ENCODE data around the gene MYCBP.

MYCBP gene

GRCh38 chr1:38820860-38821259 is 52.3 kb downstream of the MYCBP start:
- no peak for DNase-seq (ENCODE audit: low read depth in 2 of 2)

- no peak for DNase-seq (ENCODE audit: low read depth in 2 of 2)
These were observed 53.6 kb downstream of the MYCBP start for GRCh38 chr1:38819516-38819915.

DNA sequence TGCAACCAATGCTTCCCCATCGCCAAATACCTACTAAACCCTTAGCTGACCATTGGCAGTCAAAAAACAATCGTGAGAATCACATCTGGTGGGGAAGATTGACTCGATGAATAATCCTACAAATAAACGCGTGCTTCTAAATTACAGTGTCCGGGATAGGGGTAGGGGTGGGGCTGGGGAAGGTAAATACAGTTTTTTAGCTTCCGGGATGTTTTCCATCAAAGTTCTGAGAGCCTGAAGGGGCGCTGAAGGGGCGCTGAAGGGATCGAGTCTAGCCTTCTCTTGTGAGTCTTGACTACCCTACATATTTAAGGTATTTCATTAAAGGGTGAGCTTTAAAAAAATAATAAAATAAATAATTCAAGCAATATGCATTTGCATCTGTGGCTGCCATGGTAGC is 54.1 kb downstream of the MYCBP start:
- no peak for DNase-seq (ENCODE audit: low read depth in 2 of 2)

- peak in 1 of 2 donors; percentile 28 for DNase-seq (ENCODE audit: low read depth in 2 of 2)
These were observed 54.8 kb downstream of the MYCBP start for GRCh38 chr1:38818175-38818976.

DNA sequence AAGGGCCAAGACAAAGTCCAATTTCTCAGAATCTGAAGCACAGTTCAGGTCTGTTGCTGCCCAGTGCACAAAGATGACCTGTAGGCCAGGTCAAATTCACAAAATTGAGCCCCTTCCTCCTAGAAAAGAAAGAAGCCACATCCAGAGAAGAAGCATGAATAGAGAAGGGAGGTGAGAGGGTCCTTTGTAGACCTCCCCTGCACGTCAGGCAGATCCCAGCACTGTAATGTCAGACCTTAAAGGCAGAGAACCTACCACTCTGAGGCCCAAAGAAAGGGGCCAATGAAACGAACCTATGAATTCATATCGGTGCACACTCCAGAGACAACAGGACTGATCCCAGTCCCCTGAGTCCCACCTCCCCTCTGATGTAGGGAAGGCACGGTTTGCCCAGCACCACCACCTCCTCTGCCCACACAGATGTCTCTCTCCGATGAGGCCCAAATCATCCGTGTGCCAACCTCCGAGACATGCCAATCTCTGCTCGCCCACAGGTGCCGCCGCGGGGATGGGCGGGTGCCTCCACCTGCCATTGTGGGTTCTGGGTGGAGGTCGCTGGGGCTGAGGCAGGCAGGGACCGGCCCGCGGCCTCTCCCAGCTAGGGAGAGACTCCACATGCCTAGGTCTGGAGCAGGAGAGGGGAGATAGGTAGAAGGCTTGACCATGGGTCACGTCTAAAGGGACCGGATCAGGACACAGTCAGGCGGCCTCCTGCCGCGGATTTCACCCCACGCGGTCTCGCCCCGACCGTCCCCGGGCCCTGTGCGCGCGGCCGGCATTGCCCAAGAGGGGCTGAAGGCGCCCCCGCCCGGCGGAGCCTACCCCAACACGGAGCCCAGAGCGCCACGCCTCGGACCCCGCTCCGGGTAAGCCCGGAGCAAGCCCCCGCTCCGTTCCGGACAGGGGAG is 55.6 kb downstream of the MYCBP start:
- no peak for DNase-seq (ENCODE audit: low read depth in 2 of 2)

DNA sequence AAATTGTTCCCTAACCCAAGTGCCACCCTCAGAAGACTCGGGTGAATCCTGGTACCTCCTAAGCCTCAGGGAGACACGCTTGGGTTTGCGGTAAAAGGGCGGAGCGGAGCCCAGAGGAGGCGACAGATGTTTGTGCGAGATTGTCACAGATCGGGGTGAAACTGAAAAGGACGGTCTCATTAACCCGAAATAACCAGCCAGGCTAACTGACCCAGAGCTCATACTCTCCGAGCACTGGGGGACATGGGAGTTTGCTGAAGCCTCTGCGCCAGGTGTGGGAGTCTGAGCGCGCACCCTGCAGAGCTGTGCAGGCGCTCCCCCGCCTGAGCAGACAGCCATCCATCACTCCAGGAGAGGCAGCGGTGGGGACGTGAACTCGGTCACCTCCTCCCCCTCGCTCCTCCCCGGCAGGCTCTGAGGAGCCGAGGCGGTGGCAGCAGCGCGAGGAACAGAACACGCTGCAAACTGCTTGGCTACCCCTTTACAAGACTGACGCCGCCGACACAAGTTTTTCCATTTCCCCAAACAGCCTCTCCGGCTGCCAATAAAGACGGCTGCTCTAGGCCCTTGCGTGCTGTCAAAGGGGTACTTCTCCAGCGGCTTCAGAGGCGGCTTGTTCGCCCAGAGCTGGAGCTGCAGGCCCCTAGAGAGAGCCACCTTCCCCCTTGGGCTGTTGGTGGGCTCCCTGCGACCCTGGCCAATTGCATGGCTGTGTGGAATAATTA is 57.1 kb downstream of the MYCBP start:
- no peak for DNase-seq (ENCODE audit: low read depth in 2 of 2)

DNA sequence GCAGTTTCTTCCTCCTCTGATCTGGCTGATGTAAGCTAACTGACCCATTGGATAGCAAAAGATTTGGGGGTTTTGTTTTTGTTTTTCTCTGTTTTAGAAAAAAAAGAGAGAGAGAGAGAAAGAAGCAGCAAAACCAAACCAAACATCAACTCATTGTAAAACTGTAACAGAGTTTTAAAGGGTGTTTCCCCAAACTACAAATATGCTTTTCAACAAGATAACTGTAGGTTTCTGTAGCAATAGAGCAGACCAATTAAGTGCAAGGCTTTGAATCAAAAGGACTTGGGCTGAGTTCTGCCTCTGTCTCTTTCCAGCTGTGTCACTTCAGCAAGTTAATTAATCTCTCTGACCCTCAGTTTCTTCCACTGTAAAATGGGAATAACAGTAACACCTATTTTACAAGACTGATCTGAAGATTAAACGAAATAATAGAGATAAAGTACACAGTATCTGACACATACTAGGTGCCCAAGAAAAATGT is 58.1 kb downstream of the MYCBP start:
- DNase-seq (ENCODE audit: low read depth in 2 of 2) = no peak

GRCh38 chr1:38814444-38814983 is 58.6 kb downstream of the MYCBP start:
- no peak for DNase-seq (ENCODE audit: low read depth in 2 of 2)

GRCh38 chr1:38812981-38813380 is 60.2 kb downstream of the MYCBP start:
- no peak for DNase-seq (ENCODE audit: low read depth in 2 of 2)

All from stimulated activated CD8-positive, alpha-beta memory T cell treated with anti-CD3 and anti-CD28 coated beads, Interleukin-7, amount 100 ng/mL, for 4 hours (primary cell).